OCI-LY1 (cell line): Measurements from ENCODE around the gene IRF2.

Experiments used
- EZH2 ChIP-seq: fragments of 200-600 bp; sonication (generic), shearing (Covaris generic); IDR thresholded peaks from 2 replicates; pipeline ENCODE4 v1.8.0; 2017; ENCODE audit warnings: borderline replicate concordance, mixed run types, mild to moderate bottlenecking, antibody characterized with exemption, low read length, moderate library complexity, mixed read lengths
- TF ChIP-seq, protein P1 (sequence below): fragments of 200-600 bp; sonication (generic), shearing (Covaris generic); IDR thresholded peaks from 2 replicates; pipeline ENCODE4 v1.5.1; 2017; ENCODE audit warnings: mild to moderate bottlenecking, antibody characterized with exemption, low read length, moderate library complexity, mixed read lengths

DNA sequence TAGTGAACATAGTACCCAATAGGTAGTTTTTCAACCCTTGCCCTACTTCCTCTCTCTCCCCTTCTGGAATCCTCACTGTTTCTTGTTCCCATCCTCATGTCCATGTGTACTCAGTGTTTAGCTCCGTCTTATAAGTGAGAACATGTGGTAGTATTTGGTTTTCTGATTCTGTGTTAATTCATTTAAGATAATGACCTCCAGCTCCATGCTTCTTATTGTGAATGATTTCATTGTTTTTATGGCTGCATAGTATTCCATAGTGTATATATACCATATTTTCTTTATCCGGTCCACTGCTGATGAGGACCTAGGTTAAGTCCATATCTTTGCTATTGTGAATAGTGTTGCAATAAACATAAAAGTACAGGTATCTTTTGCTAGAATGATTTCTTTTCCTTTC, 31.0 kb downstream of the IRF2 start:
- TF ChIP-seq EZH2 = no peak
- TF ChIP-seq, protein P1, sequence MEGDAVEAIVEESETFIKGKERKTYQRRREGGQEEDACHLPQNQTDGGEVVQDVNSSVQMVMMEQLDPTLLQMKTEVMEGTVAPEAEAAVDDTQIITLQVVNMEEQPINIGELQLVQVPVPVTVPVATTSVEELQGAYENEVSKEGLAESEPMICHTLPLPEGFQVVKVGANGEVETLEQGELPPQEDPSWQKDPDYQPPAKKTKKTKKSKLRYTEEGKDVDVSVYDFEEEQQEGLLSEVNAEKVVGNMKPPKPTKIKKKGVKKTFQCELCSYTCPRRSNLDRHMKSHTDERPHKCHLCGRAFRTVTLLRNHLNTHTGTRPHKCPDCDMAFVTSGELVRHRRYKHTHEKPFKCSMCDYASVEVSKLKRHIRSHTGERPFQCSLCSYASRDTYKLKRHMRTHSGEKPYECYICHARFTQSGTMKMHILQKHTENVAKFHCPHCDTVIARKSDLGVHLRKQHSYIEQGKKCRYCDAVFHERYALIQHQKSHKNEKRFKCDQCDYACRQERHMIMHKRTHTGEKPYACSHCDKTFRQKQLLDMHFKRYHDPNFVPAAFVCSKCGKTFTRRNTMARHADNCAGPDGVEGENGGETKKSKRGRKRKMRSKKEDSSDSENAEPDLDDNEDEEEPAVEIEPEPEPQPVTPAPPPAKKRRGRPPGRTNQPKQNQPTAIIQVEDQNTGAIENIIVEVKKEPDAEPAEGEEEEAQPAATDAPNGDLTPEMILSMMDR = no peak
